Loucy (cell line): Measurements from ENCODE around the gene FBXL13.
"Not testable (repeated sequence)": the region's sequence is repeated elsewhere in the genome, so short reads cannot be mapped to it uniquely, and the experiment has no call there.

Source experiments
- H2AFZ ChIP-seq: fragments of 200-600 bp; sonication (generic); 2 replicates; pipeline ENCODE4 v1.6.0; 2016; ENCODE audit warnings: antibody characterized with exemption, mild to moderate bottlenecking, low read length, moderate library complexity
- H3F3A ChIP-seq: fragments of 200-600 bp; 2 replicates; pipeline ENCODE4 v1.6.0; 2016; ENCODE audit warnings: antibody characterized with exemption, low read depth, mild to moderate bottlenecking
- H3K27me3 ChIP-seq: fragments of 200-600 bp; sonication (generic); 2 replicates; pipeline ENCODE4 v1.6.1; 2014; ENCODE audit warnings: low read length, mild to moderate bottlenecking; ENCODE audit not compliant: insufficient read depth, poor library complexity, severe bottlenecking
- H3K36me3 ChIP-seq: fragments of 200-600 bp; sonication (generic); 2 replicates; pipeline ENCODE4 v1.6.1; 2016; ENCODE audit warnings: low read length; ENCODE audit not compliant: insufficient read depth
- H3K4me1 ChIP-seq: fragments of 200-600 bp; sonication (generic); 2 replicates; pipeline ENCODE4 v1.5.1; 2014; ENCODE audit warnings: low read length, mild to moderate bottlenecking; ENCODE audit not compliant: insufficient read depth, poor library complexity, severe bottlenecking
- H3K4me2 ChIP-seq: fragments of 200-600 bp; sonication (generic); 2 replicates; pipeline ENCODE4 v1.6.0; 2014; ENCODE audit warnings: antibody characterized with exemption, low read length, low read depth, mild to moderate bottlenecking; ENCODE audit not compliant: poor library complexity, severe bottlenecking
- H3K4me3 ChIP-seq: fragments of 200-600 bp; sonication (generic); 2 replicates; pipeline ENCODE4 v1.5.1; 2014; ENCODE audit warnings: low read length, mild to moderate bottlenecking, mixed read lengths; ENCODE audit not compliant: poor library complexity, severe bottlenecking
- H3K79me2 ChIP-seq: fragments of 200-600 bp; sonication (generic); 2 replicates; pipeline ENCODE4 v1.6.1; 2014; ENCODE audit warnings: low read length; ENCODE audit not compliant: insufficient read depth
- H3K9ac ChIP-seq: fragments of 200-600 bp; sonication (generic); 2 replicates; pipeline ENCODE4 v1.6.0; 2014; ENCODE audit warnings: mild to moderate bottlenecking, low read depth, low read length, moderate library complexity; ENCODE audit not compliant: poor library complexity, severe bottlenecking
- H3K9me2 ChIP-seq: fragments of 200-600 bp; sonication (generic); replicated peaks from 2 replicates; pipeline ENCODE4 v1.6.1; 2016; ENCODE audit warnings: low read depth, low read length, mixed read lengths
- H3K9me3 ChIP-seq: fragments of 200-600 bp; sonication (generic); 2 replicates; pipeline ENCODE4 v1.6.1; 2014; ENCODE audit warnings: mild to moderate bottlenecking, antibody characterized with exemption, low read length, low read depth; ENCODE audit not compliant: insufficient read depth
- H4K20me1 ChIP-seq: fragments of 200-600 bp; sonication (generic); 2 replicates; pipeline ENCODE4 v1.6.0; 2014; ENCODE audit warnings: antibody characterized with exemption, low read length, mild to moderate bottlenecking; ENCODE audit not compliant: insufficient read depth, poor library complexity, severe bottlenecking
- CTCF ChIP-seq: fragments of 200-600 bp; sonication (generic); conservative IDR thresholded peaks from 2 replicates; pipeline ENCODE4 v1.5.1; 2014; ENCODE audit warnings: mild to moderate bottlenecking, antibody characterized with exemption, low read length
- EZH2phosphoT487 ChIP-seq: fragments of 200-600 bp; IDR thresholded peaks from 2 replicates; pipeline ENCODE4 v1.6.1; 2018; ENCODE audit warnings: antibody characterized with exemption, mild to moderate bottlenecking, moderate library complexity, borderline replicate concordance

Gene FBXL13

GRCh38 chr7:102973096-102973802 is 101.3 kb downstream of the FBXL13 start:
- Histone ChIP-seq H3K9ac (no peak overlapping the region), H4K20me1 (no peaks in the 10 kb centered on the region), H3F3A (no peaks in the 10 kb centered on the region), H3K4me2 (no peak overlapping the region), H3K4me1 (no peaks in the 10 kb centered on the region), H3K9me3 (no peaks in the 10 kb centered on the region), H2AFZ (no peak overlapping the region), H3K9me2 (no peaks in the 10 kb centered on the region), H3K27me3 (no peaks in the 10 kb centered on the region), H3K36me3 (no peaks in the 10 kb centered on the region), H3K79me2 (no peaks in the 10 kb centered on the region), H3K4me3 (no peak overlapping the region)
- TF ChIP-seq EZH2phosphoT487 (no peak), CTCF (no peak)

GRCh38 chr7:102967798-102968197 is 106.8 kb downstream of the FBXL13 start:
- TF ChIP-seq CTCF: no peak
- TF ChIP-seq EZH2phosphoT487: no peak

GRCh38 chr7:102966465-102966864 is 108.1 kb downstream of the FBXL13 start:
- Histone ChIP-seq H2AFZ (no peak overlapping the region), H3K9ac (no peak overlapping the region), H3K79me2 (no peaks in the 10 kb centered on the region), H4K20me1 (no peaks in the 10 kb centered on the region), H3K9me2 (no peaks in the 10 kb centered on the region), H3K4me1 (no peaks in the 10 kb centered on the region), H3K4me3 (no peak overlapping the region), H3K4me2 (no peak overlapping the region), H3F3A (no peaks in the 10 kb centered on the region), H3K27me3 (no peaks in the 10 kb centered on the region), H3K9me3 (no peaks in the 10 kb centered on the region), H3K36me3 (no peaks in the 10 kb centered on the region)
- TF ChIP-seq CTCF: no peak
- no peak for TF ChIP-seq EZH2phosphoT487

More at GRCh38 chr7:102967798-102968197, 106.8 kb downstream of the FBXL13 start:
- Histone ChIP-seq H3F3A (no peaks in the 10 kb centered on the region), H3K36me3 (no peaks in the 10 kb centered on the region), H2AFZ (no peak overlapping the region), H3K4me3 (no peak overlapping the region), H3K9me2 (no peaks in the 10 kb centered on the region), H3K4me2 (no peak overlapping the region), H3K27me3 (no peaks in the 10 kb centered on the region), H3K4me1 (no peaks in the 10 kb centered on the region), H3K79me2 (no peaks in the 10 kb centered on the region), H3K9me3 (no peaks in the 10 kb centered on the region), H3K9ac (no peak overlapping the region), H4K20me1 (no peaks in the 10 kb centered on the region)

- H3F3A ChIP-seq, H3K36me3 ChIP-seq, H3K79me2 ChIP-seq, H3K9ac ChIP-seq, H3K9me3 ChIP-seq, H3K27me3 ChIP-seq, H3K4me3 ChIP-seq, H3K9me2 ChIP-seq, H3K4me1 ChIP-seq, H3K4me2 ChIP-seq, H4K20me1 ChIP-seq, H2AFZ ChIP-seq: not testable (repeated sequence)
These were observed 112.6 kb downstream of the FBXL13 start for GRCh38 chr7:102961993-102962392.

- H3K4me2 ChIP-seq, H4K20me1 ChIP-seq, H3K79me2 ChIP-seq, H3K9ac ChIP-seq, H3K4me3 ChIP-seq, H3K4me1 ChIP-seq, H3F3A ChIP-seq, H3K27me3 ChIP-seq, H3K9me2 ChIP-seq, H3K9me3 ChIP-seq, H3K36me3 ChIP-seq, H2AFZ ChIP-seq: not testable (repeated sequence)
These were observed 116.6 kb downstream of the FBXL13 start for GRCh38 chr7:102958004-102958403.
